MCF 10A (cell line): ENCODE data around the gene TGM4. TPM values are rescaled to one million over a fixed set of nuclear protein-coding genes. Genes with fewer than 3 reads are reported as not detected.

ENCODE experiments used
- BruUV-seq: library from RNA; stranded (reverse); fragments of 400-500 nt; replicated peaks from 2 replicates; lab custom pipeline; 2021; lab: Mats Ljungman, UMichigan
- CTCF ChIA-PET: fragments of 300-600 bp; sonication (Branson Sonifier 250); formaldehyde crosslinking; extraction: SDS; loops from one replicate; lab custom pipeline; 2021; ENCODE audit warnings: antibody characterized with exemption, inconsistent platforms; lab: Yijun Ruan, JAX
- POLR2A ChIA-PET: fragments of 300-600, 350-650 bp; sonication (Branson Sonifier 250); formaldehyde crosslinking; extraction: SDS; loops from one replicate; lab custom pipeline; 2020; ENCODE audit warnings: antibody characterized with exemption, inconsistent platforms; lab: Yijun Ruan, JAX
- DNase-seq: peaks from one replicate; pipeline ENCODE4 v3.0.0-alpha.2; 2018; ENCODE audit not compliant: unreplicated experiment
- H3K27ac Mint-ChIP-seq: one replicate; pipeline ENCODE4 v1.8.0; 2022; ENCODE audit warnings: mild to moderate bottlenecking, low read depth, mixed read lengths; ENCODE audit not compliant: unreplicated experiment
- H3K27me3 Mint-ChIP-seq: one replicate; pipeline ENCODE4 v1.8.0; 2022; ENCODE audit warnings: mixed read lengths; ENCODE audit not compliant: insufficient read depth, unreplicated experiment
- H3K36me3 Mint-ChIP-seq: one replicate; pipeline ENCODE4 v1.8.0; 2022; ENCODE audit warnings: mild to moderate bottlenecking, moderate library complexity, mixed read lengths; ENCODE audit not compliant: insufficient read depth, unreplicated experiment
- H3K4me1 Mint-ChIP-seq: one replicate; pipeline ENCODE4 v1.8.0; 2022; ENCODE audit warnings: mixed read lengths; ENCODE audit not compliant: insufficient read depth, unreplicated experiment
- H3K4me3 Mint-ChIP-seq: one replicate; pipeline ENCODE4 v1.8.0; 2022; ENCODE audit warnings: mild to moderate bottlenecking, moderate library complexity, mixed read lengths; ENCODE audit not compliant: unreplicated experiment
- H3K9me3 Mint-ChIP-seq: one replicate; pipeline ENCODE4 v1.8.0; 2022; ENCODE audit warnings: mixed read lengths; ENCODE audit not compliant: unreplicated experiment
- CTCF ChIP-seq: fragments of 200-600 bp; IDR thresholded peaks from one replicate; pipeline ENCODE4 v1.8.0; 2022; ENCODE audit warnings: antibody characterized with exemption, mild to moderate bottlenecking; ENCODE audit not compliant: unreplicated experiment
- intact Hi-C: fragments of 100-400 bp; cut with micrococcal nuclease; formaldehyde crosslinking; loops from 2 replicates; pipeline ENCODE4 v1.14.1; 2022
- total RNA-seq: library from RNA; stranded (reverse); gene quantifications from 2 replicates; pipeline ENCODE4 v1.2.3, GENCODE V29; 2022

TGM4 gene
- total RNA-seq, 1 experiment from 2014 or later = 2.5 TPM

GRCh38 chr3:44950275-44950734, 75.9 kb downstream of the TGM4 start:
- BruUV-seq = no TSS peak
- Mint-ChIP-seq H3K9me3 (no peaks in the 10 kb centered on the region), H3K36me3 (peaks cover 1% of the 10 kb centered on the region), H3K4me1 (no peaks in the 10 kb centered on the region), H3K4me3 (no peak overlapping the region), H3K27me3 (no peaks in the 10 kb centered on the region), H3K27ac (no peak overlapping the region)
- no peak for TF ChIP-seq CTCF
- ChIA-PET POLR2A (interaction anchor here (0.5 to 2.0 kb wide), 4 partner anchors 17 to 54 kb away, joined by 3 to 5 read pairs (median 3); no protein-coding TSS in a partner anchor), CTCF (interaction anchor here (0.6 to 1.5 kb wide), 2 partner anchors 12 to 37 kb away, joined by 3 to 5 read pairs; no protein-coding TSS in a partner anchor)
- intact Hi-C loops = no loop called here
- DNase-seq = no peak

GRCh38 chr3:44952689-44953088, 78.3 kb downstream of the TGM4 start:
- BruUV-seq = no TSS peak
- Mint-ChIP-seq H3K27ac (no peak overlapping the region), H3K9me3 (no peaks in the 10 kb centered on the region), H3K4me1 (no peaks in the 10 kb centered on the region), H3K27me3 (no peaks in the 10 kb centered on the region), H3K36me3 (peaks cover 4% of the 10 kb centered on the region), H3K4me3 (no peak overlapping the region)
- intact Hi-C loops = no loop called here
- DNase-seq = no peak
- POLR2A ChIA-PET = no interaction called here
- CTCF ChIA-PET = interaction anchor here (0.5 to 0.6 kb wide), 2 partner anchors 304 to 885 kb away, joined by 3 to 6 read pairs; no protein-coding TSS in a partner anchor
- TF ChIP-seq CTCF = no peak

- POLR2A ChIA-PET = no interaction called here
- CTCF ChIA-PET = no interaction called here
- Mint-ChIP-seq H3K4me3 (no peak overlapping the region), H3K4me1 (no peaks in the 10 kb centered on the region), H3K27ac (no peak overlapping the region), H3K36me3 (peaks cover 19% of the 10 kb centered on the region), H3K27me3 (no peaks in the 10 kb centered on the region), H3K9me3 (no peaks in the 10 kb centered on the region)
- intact Hi-C loops = no loop called here
- no peak for DNase-seq
- no peak for TF ChIP-seq CTCF
- BruUV-seq = no TSS peak
Measured at GRCh38 chr3:44954304-44954703, 79.9 kb downstream of the TGM4 start.

- no TSS peak for BruUV-seq
- ChIA-PET CTCF (interaction anchor here (1.0 kb wide), 1 partner anchor 14 kb away, joined by 3 read pairs; no protein-coding TSS in a partner anchor), POLR2A (no interaction called here)
Measured at GRCh38 chr3:44954962-44955361, 80.6 kb downstream of the TGM4 start.

More at GRCh38 chr3:44954962-44955361, 80.6 kb downstream of the TGM4 start:
- DNase-seq = peak; percentile 49
- Mint-ChIP-seq H3K4me1 (no peaks in the 10 kb centered on the region), H3K9me3 (no peaks in the 10 kb centered on the region), H3K27me3 (no peaks in the 10 kb centered on the region), H3K36me3 (peaks cover 19% of the 10 kb centered on the region), H3K4me3 (no peak overlapping the region), H3K27ac (no peak overlapping the region)
- no peak for TF ChIP-seq CTCF
- intact Hi-C loops = no loop called here
